NCI-H526 (cell line): Measurements from ENCODE around the gene MOAP1.
"Not testable (repeated sequence)": the region's sequence is repeated elsewhere in the genome, so short reads cannot be mapped to it uniquely, and the experiment has no call there.

Experiments
- DNase-seq, 2 experiments: peaks; one replicate each; lab custom pipeline; 2025; lab: John Stamatoyannopoulos, UW

Gene MOAP1

DNA sequence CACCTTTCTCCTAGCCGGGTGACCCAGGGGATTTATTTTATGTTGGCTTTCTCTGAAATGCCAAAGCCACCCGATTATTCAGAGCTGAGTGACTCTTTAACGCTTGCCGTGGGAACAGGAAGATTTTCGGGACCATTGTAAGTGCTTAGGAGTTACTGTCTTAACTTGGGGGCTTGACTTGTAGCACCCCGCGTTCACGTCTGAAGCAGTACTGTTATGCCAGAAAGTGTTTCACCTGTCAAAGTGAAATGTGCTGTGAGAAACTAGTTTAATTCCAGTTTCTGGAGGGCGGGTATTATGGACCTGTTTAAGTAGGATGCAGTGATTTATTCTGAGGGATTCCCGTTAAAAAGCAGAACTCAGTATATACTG lies 638 bp upstream of the MOAP1 start:
- peak in 1 of 2 experiments; percentile 26 for DNase-seq

DNA sequence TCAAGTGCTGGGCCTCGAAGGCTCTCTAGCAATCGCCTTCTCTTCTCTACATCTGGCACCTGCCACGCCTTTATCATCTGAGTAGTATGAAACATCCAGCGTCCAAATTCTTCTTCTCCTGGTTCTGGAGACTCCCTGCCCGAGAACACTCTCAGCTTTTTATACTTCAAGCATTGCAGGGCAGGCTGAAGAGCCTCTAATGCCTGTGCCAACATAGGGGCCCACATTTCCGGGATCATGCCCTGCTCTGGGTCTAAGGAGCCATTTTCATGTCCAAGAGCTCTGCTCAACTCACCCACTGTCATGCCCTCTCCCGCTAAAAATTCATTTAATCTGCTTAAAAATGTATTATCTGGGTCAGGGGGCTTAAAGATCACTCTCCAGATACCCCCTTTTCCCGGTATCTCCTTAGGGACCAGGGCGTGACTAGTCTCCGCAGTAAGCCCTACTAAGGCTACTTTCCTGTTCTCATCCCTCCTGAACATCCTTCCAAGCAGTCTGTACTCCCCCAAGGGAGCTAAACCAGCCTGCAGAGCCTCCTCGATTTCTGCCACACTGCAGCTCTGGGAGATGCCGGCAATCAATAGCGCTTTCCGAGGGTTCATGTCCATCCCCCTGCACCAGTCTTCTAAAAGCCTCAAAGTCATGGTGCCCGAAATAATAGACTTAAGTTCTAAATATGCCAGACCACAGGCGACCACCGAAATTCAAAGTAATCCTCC lies 940 bp downstream of the MOAP1 start:
- DNase-seq = peak in 1 of 2 experiments; percentile 35

DNA sequence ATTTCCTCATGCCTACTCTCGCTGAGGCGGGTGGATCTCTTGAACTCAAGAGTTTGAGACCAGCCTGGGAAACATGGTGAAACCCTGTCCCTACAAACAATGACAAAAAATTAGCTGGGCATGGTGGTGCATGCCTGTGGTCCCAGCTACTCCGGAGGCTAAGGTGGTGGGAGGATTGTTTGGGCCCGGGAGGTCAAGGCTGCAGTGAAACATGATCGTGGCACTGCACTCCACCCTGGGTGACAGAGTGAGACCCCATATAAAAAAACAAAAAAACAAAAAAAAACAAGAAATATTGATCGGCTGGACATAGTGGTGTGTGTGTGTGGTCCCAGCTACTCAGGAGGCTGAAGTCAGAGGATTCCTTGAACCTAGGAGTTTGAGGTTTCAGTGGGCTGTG lies 9.2 kb downstream of the MOAP1 start:
- DNase-seq = no peak

DNA sequence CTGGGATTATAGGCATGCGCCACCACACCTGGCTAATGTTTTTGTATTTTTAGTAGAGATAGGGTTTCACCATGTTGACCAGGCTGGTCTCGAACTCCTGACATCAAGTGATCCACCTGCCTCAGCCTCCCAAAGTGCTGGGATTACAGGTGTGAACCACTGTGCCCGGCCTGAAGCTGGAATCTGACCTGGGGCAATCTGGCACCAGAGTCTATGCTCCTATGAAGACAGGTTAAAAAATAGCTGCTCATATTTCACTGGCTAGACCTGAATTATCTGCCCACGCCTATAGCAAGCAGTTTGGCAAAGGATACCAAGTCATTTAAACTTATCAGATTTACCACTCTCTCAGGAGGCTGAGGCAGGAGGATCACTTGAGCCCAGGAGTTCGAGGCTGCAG lies 10.0 kb downstream of the MOAP1 start:
- not testable (repeated sequence) for DNase-seq

DNA sequence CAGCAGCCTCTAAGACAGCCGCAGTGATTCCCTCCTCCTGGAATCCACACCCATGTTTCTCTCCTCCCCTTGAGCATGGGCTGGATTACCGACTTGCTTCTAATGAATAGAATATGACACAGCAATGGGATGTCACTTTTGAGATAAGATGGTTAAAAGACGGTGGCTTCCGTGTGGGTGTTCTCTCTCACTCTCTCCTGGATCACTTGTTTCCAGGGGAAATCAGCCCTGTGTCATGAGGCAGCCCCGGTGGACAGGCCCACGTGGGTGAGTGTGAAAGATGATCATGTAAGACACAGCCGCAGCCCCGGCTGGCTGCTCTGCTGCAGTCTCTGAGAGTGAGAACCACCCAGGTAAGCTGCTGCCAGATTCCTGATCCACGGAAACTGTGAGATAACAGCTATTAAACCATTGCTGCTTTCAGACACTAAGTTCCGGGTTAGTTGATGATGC lies 10.7 kb downstream of the MOAP1 start:
- peak in 1 of 2 experiments; percentile 21 for DNase-seq

DNA sequence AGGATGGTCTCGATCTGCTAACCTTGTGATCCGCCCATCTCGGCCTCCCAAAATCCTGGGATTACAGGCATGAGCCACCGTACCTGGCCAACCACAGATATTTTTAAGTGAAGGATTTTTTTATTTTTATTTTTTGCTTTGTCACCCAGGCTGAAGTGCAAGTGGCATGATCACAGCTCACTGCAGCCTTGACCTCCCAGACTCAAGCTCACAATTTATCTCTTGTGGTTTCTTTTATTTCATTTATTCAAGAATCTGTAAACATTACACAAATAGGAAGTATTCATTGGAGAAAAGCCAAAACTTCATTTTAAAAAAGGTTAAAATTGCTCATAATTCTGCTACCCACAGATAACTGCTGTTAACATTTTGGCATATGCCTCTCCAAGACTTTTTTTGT lies 13.3 kb downstream of the MOAP1 start:
- DNase-seq = no peak

DNA sequence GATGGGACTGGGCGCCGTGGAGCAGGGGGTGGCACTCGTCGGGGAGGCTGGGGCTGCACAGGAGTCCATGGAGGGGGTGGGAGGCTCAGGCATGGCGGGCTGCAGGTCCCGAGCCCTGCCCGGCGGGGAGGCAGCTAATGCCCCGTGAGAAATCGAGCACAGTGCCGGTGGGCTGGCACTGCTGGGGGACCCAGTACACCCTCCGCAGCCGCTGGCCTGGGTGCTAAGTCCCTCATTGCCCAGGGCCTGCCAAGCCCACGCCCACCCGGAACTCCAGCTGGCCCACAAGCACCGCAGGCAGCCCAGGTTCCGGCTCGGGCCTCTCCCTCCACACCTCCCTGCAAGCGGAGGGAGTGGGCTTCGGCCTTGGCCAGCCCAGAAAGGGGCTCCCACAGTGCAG lies 14.6 kb downstream of the MOAP1 start:
- not testable (repeated sequence) for DNase-seq

DNA sequence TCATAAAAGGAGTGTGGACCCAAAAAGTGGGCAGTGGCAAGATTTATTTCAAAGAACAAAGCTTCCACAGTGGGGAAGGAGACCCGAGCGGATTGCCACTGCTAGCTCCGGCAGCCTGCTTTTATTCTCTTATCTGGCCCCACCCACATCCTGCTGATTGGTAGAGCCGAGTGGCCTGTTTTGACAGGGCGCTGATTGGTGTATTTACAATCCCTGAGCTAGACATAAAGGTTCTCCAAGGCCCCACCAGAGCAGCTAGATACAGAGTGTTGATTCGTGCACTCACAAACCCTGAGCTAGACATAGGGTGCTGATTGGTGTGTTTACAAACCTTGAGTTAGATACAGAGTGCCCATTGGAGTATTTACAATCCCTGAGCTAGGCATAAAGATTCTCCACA lies 15.1 kb downstream of the MOAP1 start:
- DNase-seq = not testable (repeated sequence)

DNA sequence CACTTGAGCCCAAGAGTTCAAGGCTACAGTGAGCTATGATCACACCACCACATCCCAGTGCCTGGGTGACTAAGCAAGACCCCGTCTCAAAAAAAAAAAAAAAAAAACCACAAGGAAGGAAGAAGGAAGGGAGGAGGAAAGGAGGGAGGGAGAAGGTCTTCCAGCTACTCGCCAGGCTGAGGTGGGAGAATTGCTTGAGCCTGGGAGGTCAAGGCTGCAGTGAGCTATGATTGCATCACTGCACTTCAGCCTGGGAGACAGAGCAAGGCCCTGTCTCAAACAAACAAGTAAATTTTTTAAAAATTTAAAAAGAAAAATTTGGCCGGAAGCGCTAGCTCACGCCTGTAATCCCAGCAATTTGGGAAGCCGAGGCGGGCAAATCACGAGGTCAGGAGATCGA lies 16.1 kb downstream of the MOAP1 start:
- not testable (repeated sequence) for DNase-seq

DNA sequence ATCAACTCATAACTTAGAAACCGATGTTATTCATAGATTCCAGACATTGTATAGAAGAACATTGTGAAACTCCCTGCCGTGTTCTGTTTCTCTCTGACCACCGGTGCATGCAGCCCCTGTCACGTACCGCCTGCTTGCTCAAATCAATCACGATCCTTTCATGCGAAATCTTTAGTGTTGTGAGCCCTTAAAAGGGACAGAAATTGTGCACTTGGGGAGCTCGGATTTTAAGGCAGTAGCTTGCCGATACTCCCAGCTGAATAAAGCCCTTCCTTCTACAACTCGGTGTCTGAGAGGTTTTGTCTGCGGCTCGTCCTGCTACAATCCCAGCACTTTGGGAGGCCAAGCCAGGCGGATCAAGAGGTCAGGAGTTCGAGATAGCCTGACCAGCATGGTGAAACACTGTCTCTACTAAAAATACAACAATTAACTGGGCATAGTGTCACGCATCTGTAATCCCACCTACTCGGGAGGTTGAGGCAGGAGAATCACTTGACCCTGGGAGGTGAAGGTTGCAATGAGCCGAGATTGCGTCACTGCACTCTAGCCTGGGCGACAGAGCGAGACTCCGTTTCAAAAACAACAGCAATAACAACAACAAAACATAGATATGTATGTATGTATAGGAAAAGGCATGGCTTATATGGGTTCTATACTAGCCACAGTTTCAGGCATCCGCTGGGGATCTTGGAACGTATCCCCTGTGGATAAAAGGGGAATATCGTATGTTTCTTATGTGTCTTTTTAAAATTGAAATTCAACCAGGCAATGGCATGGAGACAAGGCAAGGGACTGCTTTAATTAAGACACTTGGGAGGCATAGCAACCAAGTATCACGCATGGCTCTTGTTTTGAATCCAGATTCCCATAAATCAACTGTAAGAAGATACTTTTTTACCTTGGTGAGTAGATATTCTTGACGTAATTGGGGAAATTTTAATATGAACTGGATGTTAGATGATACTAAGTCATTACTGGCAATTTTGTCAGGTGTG lies 19.1 kb downstream of the MOAP1 start:
- not testable (repeated sequence) for DNase-seq

DNA sequence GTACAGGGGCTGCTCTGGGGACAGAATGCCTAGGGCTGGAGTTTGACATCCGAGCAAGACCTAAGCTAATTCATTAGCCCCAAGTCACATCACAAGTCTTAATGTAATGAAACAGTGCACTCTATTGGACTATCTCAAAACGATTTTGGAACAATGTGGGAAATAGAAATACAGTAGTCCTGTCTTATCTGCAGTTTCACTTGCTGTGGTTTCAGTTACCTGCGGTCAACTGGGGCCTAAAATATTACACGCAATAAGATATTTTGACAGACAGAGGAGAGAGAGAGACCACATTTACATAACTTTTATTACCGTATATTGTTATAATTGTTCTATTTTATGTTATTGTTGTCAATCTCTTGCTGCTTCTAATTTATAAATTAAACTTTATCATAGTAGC lies 21.1 kb downstream of the MOAP1 start:
- no peak for DNase-seq

DNA sequence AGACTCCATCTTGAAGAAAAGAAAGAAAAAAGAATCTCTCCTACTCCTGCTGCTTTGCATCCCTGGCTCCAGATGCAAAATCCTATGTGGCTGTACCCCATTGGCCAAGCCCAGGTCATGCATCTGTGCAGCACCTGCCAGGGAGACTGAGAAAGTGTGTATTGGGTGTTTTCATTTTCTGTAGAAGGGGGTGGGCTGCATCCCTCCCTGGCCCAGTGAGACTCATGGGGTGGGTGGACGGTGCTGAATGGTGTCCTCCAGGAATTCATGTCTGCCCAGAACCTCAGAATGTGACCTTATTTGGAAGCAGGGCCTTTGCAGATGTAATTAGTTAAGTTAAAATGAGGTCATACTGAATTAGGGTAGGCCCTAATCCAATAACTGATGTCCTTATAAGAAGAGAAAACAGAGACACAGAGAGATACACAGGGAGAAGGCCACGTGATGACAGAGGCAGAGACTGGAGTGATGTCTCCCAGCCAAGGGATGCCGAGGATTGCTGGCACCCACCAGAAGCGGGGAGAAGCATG lies 23.2 kb downstream of the MOAP1 start:
- peak in 1 of 2 experiments; percentile 23 for DNase-seq

DNA sequence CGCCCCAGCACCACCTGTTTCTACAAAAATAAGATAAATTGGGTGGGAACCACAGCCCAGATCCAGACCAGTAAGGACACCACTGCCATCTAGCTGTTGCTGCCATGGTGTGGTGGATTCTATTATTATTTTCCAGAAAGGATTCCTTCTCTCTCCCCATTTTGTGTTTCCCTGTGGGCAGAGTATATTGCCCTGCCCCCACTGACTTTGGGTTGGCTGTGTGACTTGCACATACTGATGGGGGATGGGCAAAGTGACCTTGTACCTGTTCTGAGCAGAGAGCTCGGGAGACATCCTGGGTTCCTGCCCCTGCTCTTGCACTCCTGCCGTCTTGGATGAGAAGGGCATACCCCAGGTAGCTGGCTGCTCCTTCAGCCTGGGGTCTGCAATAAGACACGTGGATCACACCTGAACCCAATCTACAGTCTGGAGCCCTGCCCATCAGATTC lies 24.3 kb downstream of the MOAP1 start:
- DNase-seq = peak; percentile 2 to 49

DNA sequence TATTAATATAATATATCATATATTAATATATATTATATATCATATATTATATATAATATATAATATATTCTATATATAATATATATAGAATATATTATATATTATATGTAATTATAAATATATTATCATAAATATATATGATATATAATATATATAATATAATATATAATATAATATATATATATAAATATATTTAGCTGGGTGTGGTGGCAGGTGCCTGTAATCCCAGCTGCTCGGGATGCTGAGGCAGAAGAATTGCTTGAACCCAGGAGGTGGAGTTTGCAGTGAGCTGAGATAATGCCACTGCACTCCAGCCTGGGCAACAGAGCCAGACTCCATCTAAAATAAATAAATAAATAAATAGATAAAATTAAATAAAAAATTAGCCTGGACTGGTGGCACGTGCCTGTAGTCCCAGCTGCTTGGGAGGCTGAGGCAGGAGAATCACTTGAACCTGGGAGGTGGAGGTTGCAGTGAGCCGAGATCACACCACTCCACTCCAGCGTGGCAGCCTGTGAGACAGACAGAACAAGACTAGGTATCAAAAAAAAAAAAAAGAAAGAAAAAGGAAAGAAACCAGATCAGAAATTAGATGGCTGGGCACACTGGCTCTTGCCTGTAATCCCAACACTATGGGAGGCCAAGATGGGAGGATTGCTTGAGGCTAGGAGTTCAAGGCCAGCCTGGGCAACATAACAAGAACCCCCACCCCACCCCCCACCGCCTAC lies 24.9 kb downstream of the MOAP1 start:
- not testable (repeated sequence) for DNase-seq

DNA sequence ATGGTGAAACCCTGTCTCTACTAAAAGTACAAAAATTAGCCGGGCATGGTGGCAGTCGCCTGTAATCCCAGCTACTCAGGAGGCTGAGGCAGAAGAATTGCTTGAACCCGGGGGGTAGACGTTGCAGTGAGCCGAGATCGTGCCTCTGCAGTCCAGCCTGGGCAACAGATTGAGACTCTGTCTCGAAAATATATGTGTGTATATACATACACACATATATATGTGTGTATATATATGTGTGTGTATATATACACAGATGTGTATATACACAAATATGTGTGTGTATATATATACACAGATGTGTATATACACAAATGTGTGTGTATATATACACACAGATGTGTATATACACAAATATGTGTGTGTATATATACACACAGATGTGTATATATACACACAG lies 26.3 kb downstream of the MOAP1 start:
- DNase-seq = not testable (repeated sequence)

DNA sequence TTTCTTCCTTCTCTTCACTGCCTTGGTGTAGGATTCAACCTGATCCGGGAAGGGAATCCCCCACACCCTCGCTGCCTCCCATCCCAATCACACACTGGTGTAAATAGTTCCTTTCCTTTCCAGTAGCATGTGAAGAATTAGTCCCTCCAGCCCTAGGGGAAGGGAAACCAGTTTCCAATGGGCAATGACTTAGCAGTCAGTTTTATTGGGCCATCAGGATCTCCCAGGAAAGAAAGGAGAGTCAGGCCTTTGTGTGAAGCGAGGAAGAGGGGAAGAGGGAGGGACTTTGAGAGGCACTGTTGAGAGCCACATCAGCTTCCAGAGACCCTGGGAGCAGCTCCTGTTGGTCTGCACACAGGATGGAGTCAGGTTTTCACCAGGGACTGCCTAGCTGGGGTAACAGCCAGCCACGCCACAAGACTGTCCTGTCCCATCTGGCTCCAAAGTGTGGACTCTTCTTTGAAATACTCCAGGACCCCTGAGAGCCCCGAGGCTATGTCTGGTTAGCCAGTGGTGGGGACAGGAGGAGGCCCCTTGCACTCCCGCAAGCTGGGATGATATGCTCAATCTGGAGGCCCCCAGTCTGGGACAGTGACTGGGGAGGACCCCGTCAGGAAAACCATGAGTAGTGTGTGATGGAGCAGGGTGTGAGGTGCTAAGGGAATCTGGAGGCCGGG lies 27.9 kb downstream of the MOAP1 start:
- DNase-seq = no peak

DNA sequence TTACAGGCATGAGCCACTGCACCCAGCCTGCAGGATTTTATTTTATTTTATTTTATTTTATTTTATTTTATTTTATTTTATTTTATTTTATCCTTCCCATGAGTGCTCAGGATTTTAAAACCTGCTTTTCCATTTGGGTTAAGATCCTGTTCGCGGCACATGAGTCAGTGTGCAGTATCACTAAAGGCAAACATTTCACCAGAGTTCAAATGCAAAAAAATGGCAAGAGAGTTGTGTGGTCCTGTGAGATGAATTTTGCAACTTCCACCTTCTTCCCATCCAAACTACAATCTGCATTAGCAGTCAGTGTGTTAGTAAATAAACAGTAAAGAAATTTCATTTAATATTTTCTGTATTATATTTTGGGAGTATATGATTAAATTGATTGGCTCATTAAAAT lies 29.0 kb downstream of the MOAP1 start:
- no peak for DNase-seq

DNA sequence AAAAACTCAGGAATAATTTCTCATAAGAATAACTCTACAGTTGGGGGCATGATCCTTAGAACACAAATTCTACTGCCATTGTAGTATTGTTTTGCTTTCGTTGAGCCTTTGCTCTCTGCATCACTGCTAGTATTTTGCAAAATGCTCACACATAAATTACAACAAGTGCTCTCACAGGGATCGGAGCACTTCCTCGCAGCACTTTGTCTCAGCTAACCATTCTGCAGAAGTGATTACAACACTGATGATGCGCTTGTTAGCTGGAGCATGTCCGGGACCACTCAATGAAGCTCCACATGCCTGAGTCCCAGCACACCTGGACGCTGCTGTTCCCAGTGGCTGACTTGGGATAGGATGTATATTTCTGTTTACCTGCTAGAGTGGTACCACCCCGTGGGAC lies 31.6 kb downstream of the MOAP1 start:
- DNase-seq = no peak

DNA sequence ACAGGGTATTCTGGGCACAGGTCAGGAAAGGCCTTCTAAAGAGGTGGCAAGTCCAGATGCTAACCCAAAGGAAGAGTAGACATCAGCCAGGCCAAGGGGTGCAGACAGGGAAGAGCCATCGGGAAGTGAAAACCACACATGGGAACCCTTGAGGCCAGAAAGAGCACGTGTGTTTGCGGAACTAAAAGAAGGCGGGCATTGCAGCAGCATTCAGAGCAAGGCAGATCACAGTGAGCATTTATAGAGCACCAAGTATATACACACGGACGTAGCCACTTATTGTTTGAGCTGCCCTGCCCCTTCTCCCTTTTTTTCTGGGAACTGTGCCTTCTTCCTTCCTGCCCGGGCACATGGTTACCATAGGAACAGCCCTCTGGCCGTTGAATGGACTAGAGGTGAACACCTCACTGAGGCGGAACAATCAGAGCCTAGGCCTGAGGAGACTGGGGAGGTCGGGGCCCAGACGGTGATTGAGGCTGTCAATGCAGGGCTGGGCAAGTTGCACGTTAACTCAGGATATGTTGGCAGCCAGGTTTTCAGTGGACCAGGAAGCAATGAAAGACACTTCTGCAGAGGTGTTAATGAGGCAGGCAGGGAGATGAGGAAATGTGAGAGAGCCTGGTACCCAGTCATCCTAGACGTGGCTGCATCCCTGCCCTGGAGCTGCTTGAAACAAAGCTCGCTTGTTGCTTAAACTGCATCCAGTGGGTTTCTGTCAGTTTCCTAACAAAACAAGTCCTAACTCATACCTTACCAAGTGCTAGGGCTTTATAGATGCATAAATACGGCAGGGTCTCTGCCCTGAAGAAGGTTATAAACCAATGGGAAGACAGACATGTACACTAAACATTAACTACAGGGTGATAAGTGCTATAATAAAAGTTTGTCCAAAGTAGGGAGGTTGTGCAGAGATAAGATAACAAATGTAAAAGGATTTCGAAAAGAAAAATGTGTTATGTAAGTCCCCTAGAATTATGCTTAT lies 34.2 kb downstream of the MOAP1 start:
- DNase-seq = peak in 1 of 2 experiments; percentile 18

DNA sequence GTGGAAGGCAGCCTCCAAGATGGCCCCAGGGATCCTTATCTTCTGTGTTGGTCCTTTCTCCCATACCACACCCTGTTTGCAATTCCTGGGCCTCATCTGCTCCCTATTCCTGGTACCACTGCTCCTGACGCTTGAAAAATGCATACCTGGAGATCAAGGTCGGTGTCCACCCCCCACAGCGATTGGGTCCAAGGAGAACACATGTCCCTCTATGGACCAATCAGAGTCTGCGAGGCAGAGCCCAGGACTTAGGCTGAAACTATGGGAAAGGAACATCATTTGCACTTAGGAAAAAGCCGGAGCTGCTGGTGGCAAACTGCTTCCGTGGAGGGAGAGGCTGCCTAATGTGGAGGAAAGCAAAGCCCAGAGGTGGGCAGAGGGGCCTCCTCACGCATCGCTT lies 35.7 kb downstream of the MOAP1 start:
- DNase-seq = no peak
